SHP77 treated with DMSO at 0.1 percent for 48 hours (cell line): Measurements from ENCODE around the gene FLII.

ENCODE experiments used
- DNase-seq: peaks from one replicate; lab custom pipeline; 2025; lab: John Stamatoyannopoulos, UW

The FLII gene

DNA sequence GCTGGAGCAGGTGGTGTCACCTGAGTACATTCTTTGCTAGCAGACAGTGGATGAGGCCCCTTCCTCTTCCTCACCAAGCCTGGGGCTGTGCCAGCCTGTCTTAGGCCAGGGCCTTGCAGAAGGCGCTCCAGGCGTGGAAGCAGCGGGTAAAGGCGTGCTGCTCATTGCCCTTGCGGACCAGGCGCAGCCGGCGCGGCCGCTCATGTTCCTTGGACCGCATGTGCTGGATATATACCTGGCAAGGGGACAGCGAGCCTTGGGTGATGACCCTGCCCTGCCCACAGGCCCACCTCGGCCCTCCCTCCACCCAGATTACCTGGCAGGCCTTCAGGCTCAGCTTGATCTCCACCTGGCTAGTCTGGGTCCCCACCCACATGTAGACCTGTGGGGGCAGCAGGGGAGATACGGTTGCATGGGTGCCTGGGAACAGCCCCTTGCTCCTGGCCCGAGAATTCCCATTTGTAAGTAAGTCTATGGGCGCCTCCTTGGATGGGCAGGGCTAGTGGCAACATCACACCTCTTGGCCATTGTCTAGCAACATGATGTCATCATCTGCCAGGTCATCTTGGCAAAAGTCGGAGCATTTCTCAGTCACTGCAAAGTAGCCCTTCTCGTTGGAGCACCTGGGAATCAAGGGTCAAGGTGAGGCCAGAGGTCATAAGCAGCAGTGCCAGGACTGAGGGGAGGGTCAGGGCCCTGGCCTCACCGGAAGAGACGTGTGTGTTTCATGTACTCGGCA, 13.3 kb downstream of the FLII start:
- DNase-seq, result no peak

DNA sequence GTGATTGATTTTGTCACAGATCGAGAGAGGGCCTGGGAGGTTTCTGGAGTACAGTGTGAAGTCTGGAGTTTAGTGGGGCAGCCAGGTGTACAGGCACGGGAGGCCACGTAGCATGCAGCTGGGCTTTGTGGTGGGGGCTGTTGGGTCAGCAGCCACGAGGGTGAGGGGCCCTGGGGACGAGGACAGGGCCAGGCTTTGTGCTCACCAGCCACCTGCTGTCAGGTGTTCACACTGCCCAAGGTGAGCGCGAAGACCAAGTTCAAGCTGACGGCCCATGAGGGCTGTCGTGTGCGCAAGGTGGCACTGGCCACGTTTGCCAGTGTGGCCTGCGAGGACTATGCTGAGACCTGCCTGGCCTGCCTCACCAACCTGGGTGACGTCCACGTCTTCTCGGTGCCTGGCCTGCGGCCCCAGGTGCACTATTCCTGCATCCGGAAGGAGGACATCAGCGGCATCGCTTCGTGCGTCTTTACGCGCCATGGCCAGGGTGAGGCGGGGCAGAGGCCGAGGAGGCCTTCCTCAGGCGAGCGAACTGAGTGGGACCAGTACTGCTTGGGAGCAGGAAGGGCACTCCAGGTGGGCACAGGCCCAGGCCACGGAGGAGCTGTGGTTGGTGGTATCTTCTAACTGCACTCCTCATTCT, 17.2 kb downstream of the FLII start:
- no peak for DNase-seq

DNA sequence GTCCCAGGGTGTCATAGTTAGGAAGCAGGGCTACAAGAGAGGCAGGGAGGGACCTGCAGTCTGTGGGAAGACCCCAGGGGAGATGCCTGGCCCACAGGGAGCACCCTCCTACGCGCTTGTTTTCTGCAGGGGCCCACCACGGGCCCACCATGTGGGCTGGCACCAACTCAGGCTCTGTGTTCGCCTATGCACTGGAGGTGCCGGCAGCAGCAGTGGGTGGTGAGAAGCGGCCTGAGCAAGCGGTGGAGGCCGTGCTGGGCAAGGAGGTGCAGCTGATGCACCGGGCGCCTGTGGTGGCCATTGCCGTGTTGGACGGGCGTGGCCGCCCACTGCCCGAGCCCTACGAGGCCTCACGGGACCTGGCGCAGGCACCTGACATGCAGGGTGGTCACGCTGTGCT, 18.1 kb downstream of the FLII start:
- no peak for DNase-seq

DNA sequence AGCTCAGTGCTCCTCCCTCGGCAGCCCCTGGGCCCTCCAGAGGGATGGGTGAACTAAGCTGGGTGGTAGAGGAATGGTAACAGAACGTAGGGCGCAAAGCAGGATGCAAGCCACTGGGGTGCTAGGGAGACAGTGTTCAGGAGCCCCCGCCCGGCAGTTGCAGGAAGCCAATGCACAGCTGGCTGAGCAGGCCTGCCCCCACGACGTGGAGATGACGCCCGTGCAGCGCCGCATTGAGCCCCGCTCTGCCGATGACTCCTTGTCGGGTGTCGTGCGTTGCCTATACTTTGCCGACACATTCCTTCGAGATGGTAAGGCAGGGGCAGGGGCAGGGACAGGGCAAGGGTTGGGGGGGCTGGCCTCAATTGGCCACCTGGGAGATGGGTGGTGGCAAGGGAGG, 20.2 kb downstream of the FLII start:
- DNase-seq, result no peak

DNA sequence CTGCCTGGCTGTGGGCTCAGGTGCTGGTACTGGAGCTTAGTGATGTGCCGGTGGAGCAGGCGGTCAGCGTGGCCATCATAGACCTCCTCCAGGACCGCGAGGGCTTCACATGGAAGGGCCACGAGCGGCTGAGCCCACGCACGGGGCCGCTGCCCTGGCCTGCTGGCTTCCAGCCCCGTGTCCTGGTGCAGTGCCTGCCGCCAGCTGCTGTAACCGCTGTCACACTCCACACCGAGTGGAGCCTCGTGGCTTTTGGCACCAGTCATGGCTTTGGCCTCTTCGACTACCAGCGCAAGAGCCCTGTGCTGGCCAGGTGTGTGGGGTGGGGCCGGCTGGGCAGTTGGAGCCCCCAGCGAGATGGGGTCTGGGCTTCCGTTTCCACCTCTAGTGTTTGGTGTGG, 21.1 kb downstream of the FLII start:
- DNase-seq, result no peak

- DNase-seq, result no peak
These were observed 22.0 kb downstream of the FLII start for GRCh38 chr17:18236494-18236893.

DNA sequence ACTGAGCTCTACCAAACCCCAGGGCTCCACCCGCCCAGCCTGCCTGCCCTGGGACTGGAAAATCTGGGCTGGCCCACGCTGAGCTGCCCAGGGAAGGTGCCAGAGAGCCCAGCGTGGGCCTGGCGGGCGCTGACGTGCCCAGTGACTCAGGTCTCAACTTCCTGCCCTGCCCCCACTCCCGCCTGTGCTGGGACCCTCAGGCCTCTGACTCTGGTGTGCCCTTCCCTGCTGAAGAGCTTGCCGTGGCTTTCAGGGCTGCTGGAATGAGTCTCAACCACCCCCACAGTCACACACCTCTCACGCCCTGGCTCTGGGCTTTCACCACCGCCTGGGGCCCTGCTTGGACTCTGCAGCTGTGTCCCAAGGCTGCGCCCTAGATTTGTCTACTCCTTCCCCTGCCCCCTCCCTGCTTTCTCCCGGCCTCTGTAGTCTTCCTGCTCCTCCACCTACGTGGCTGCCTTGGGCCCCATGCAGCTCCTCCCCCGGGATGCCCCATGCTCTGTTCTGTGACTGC, 22.7 kb downstream of the FLII start:
- DNase-seq, result no peak

GRCh38 chr17:18234853-18235380, 23.6 kb downstream of the FLII start:
- DNase-seq, result no peak

- no peak for DNase-seq
These were observed 24.6 kb downstream of the FLII start for GRCh38 chr17:18233803-18234518.

GRCh38 chr17:18231164-18231563, 27.4 kb downstream of the FLII start:
- no peak for DNase-seq

- DNase-seq, result no peak
These were observed 28.0 kb downstream of the FLII start for GRCh38 chr17:18230288-18231141.

- no peak for DNase-seq
These were observed 28.8 kb downstream of the FLII start for GRCh38 chr17:18229771-18230170.

- DNase-seq, result no peak
These were observed 29.3 kb downstream of the FLII start for GRCh38 chr17:18229254-18229653.

DNA sequence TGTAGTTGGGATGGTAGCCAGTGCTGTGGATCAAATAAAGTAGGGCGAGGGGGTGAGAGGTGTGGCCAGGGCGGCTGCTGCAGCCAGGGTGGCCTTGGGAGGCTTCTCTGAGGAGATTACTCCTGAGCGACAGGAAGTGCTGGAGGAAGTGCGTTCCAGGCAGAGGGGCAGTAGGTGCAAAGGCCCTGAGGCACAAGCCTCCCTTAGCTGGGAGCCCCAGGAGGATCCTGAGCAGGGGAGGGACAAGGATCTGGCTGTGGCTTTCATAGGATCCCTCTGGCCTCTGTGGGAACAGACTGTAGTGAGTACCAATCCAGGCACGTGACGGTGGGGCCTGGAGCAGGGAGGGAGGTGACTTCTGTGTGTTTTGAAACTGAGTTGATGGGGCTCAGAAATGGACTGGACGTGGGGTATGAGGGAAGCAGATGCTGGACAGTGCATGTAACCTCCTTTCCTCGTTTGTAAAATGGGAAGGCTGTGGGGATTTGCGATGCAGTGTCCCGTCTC, 30.3 kb downstream of the FLII start:
- DNase-seq, result no peak

- DNase-seq, result no peak
These were observed 30.9 kb downstream of the FLII start for GRCh38 chr17:18227635-18228034.

DNA sequence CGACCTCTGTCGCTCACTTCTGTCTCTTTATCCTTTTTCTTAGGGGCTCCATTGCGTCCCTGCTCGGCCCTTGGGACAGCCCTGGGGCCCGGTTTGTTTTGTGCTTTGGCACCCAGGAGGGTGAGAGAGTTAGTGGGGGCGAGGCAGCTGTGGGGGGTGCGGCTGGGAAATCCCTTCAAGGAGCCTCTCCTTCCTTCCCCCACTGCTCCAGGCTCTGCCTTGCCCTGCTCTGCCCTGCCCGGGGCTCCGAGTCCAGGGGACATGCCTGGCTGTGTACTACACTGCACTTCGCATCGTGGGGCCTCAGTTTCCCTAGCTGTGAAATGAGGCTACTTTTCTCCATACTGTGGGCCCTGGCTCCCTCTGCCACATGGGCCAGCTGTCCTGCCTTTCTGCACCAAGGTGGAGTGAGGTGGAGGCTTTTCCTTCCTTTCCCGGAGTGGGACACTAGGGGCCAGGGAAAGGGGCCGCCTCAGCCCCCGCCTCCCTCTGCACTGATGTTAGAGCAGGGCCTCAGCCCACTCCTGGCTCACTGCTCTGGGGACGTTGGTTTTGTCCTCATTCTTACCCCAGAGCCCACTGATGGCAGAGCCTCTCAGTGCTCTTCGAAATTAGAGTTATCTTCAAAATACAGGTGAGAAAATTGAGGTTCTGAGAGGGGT, 32.1 kb downstream of the FLII start:
- DNase-seq, result no peak

- DNase-seq, result no peak
These were observed 32.8 kb downstream of the FLII start for GRCh38 chr17:18225642-18226283.

DNA sequence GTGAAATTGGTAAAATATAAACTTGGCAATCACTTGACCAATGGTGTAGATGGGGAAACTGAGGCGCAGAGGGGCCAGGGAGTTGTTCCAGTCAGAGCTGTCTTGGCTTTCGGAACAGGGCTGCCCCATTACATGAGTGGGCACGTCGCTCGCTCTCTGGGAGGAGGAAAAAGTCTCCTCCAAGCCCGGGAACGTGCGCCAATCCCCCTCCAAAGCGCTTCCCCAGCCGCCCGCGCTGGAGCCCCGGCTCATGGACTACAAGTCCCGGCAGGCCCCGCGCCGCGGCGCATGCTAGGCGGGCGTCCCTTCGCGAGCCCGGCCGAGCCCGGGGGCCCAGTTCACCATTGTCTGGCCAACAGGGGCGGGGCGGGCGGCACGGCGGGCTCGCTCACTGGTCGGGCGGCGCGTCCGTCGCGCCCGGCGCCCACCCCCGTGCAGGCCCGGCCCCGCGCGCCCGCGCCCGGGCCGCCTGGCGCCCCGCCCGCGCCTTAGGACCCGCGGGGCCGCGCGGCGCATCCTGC, 33.4 kb downstream of the FLII start, which contains the start of gene LLGL1:
TSS of gene LLGL1 (plus strand) at position 515 of the 521 bp plus-strand sequence. CDS start 48 bp downstream, outside the sequence.
- peak; percentile 95 for DNase-seq

DNA sequence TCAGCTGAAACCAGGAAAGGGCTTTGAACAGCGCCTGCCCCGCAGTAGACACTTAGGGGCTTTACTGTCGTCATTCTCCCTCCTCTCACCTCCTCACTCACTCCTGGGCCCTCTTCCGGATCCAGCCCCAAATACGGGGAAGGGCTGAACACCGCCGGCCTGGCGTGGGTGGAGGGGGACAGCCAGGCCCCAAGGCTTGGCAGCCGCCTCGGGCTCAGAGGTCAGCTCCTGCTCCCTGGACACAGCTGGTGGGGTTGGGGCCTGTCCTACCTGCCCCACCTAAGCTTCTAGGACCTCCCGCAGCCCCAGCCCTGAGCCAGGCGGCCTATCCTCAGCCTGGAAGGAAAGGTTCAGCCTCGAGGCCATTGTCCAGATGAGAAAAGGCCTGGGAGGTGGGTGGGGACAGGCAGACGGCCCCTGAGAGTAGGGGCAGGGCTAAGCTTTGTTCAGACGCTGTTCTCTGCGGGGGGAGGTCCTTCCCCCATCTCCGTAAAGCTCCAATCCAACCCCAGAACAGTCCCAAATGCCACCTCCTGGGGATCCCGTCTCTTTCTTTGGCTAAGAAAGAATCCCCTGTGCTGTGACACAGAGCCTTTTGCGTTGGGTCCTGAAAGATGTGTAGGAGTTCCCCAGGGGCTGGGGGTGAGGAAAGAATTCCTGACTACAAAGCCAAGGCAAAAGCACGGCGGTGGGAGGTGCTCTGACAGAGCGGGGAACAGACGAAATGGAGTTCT, 34.0 kb downstream of the FLII start:
- no peak for DNase-seq

DNA sequence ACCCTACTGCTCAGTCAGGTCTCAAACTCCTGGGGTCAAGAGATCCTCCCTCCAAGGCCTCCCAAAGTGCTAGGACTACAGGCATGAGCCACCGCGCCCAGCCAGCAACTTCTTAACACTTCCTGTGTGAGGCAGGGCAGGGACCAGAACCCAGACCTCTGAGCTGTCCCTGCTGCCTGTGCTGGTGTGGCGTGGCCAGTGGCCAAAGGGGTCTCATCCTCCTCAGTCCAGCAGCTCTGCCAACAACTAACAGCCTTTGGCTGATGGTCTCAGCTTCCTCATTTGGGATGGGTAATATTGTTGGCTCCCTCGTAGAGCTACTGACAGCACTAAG, 34.5 kb downstream of the FLII start:
- DNase-seq, result no peak
